Stimulated activated CD4-positive, alpha-beta T cell treated with anti-CD3 and anti-CD28 coated beads, Interleukin-12 subunit alpha, Interleukin-12 subunit beta, amount 100 ng/mL, for 4 hours (primary cell): ENCODE measurements around the gene CD93.

Experiments used
- DNase-seq: peaks from one replicate; pipeline ENCODE4 v3.0.0-alpha.2; 2020

The CD93 gene

GRCh38 chr20:23083553-23084220 is 2.4 kb downstream of the CD93 start:
- no peak for DNase-seq

- DNase-seq: no peak
These were observed 3.1 kb downstream of the CD93 start for GRCh38 chr20:23082846-23083552.

- no peak for DNase-seq
These were observed 4.8 kb downstream of the CD93 start for GRCh38 chr20:23081263-23081819.

- DNase-seq: no peak
These were observed 5.6 kb downstream of the CD93 start for GRCh38 chr20:23080521-23080920.

- no peak for DNase-seq
These were observed 6.2 kb downstream of the CD93 start for GRCh38 chr20:23079926-23080325.

GRCh38 chr20:23079016-23079351 is 7.1 kb downstream of the CD93 start:
- no peak for DNase-seq

- no peak for DNase-seq
These were observed 7.6 kb downstream of the CD93 start for GRCh38 chr20:23078351-23079015.

- no peak for DNase-seq
These were observed 8.8 kb downstream of the CD93 start for GRCh38 chr20:23077277-23077676.

- DNase-seq: no peak
These were observed 12.1 kb downstream of the CD93 start for GRCh38 chr20:23074052-23074451.

- no peak for DNase-seq
These were observed 13.1 kb downstream of the CD93 start for GRCh38 chr20:23072892-23073586.

- DNase-seq: no peak
These were observed 14.1 kb downstream of the CD93 start for GRCh38 chr20:23071996-23072395.

GRCh38 chr20:23071398-23071797 is 14.7 kb downstream of the CD93 start:
- no peak for DNase-seq

GRCh38 chr20:23069108-23069507 is 17.0 kb downstream of the CD93 start:
- no peak for DNase-seq

- DNase-seq: no peak
These were observed 17.8 kb downstream of the CD93 start for GRCh38 chr20:23068283-23068682.

GRCh38 chr20:23066772-23067171 is 19.4 kb downstream of the CD93 start:
- DNase-seq: no peak

GRCh38 chr20:23065266-23066201 is 20.6 kb downstream of the CD93 start:
- DNase-seq: no peak

GRCh38 chr20:23063581-23063980 is 22.5 kb downstream of the CD93 start:
- no peak for DNase-seq

GRCh38 chr20:23063168-23063567 is 23.0 kb downstream of the CD93 start:
- DNase-seq: no peak

GRCh38 chr20:23062632-23063031 is 23.5 kb downstream of the CD93 start:
- no peak for DNase-seq

- no peak for DNase-seq
These were observed 24.2 kb downstream of the CD93 start for GRCh38 chr20:23061734-23062561.

- DNase-seq: no peak
These were observed 24.9 kb downstream of the CD93 start for GRCh38 chr20:23061262-23061661.
